ENCODE measurements around the gene CABP4. TPM values are rescaled to one million over a fixed set of nuclear protein-coding genes. Genes with fewer than 3 reads are reported as not detected.
A peak's percentile ranks its signal among the peaks of the same experiment; 100 is the strongest.

CABP4 gene
- total RNA-seq, 2 donors from 2014 or later = 5.3 to 5.7 TPM

- no peaks in the 10 kb centered on the region for H3K27me3 ChIP-seq (replicated peaks; ENCODE audit: insufficient read depth)
- ATAC-seq (ENCODE audit: insufficient number of reproducible peaks, low FRiP score, low read depth) (no peak), DNase-seq (ENCODE audit: low spot score) (no peak)
- no peak for TF ChIP-seq CTCF (IDR thresholded peaks at IDR 0.05)
- peaks cover 21 to 44% of the 10 kb centered on the region in 2 donors for H3K4me1 ChIP-seq (ENCODE audit: control insufficient read depth in 1 of 2, low read depth in 2 of 2)
- no peak overlapping the region for H3K27ac ChIP-seq
- no peaks in the 10 kb centered on the region for H3K36me3 ChIP-seq
- no peaks in the 10 kb centered on the region for H3K9me3 ChIP-seq
- peak overlapping the region; percentile 75 for H3K4me3 ChIP-seq
Observed at GRCh38 chr11:67503119-67504004, 48.2 kb downstream of the CABP4 start.

GRCh38 chr11:67504005-67504949 is 49.1 kb downstream of the CABP4 start:
- H3K27ac ChIP-seq = peak overlapping the region; percentile 96 to 98
- TF ChIP-seq CTCF (IDR thresholded peaks at IDR 0.05) = no peak
- H3K9me3 ChIP-seq = no peaks in the 10 kb centered on the region
- H3K4me1 ChIP-seq (ENCODE audit: control insufficient read depth in 1 of 2, low read depth in 2 of 2) = peaks cover 21 to 50% of the 10 kb centered on the region in 2 donors
- DNase-seq (ENCODE audit: low spot score) (no peak), ATAC-seq (ENCODE audit: insufficient number of reproducible peaks, low FRiP score, low read depth) (no peak)
- peak overlapping the region; percentile 75 for H3K4me3 ChIP-seq
- H3K27me3 ChIP-seq (replicated peaks; ENCODE audit: insufficient read depth) = no peaks in the 10 kb centered on the region
- H3K36me3 ChIP-seq = no peaks in the 10 kb centered on the region

GRCh38 chr11:67504950-67505581 is 49.9 kb downstream of the CABP4 start, which contains the start of gene PITPNM1:
TSS of gene PITPNM1 (minus strand) at chr11:67505363. CDS start at chr11:67504180, 1,183 bp downstream.
- DNase-seq (ENCODE audit: low spot score) (no peak), ATAC-seq (ENCODE audit: insufficient number of reproducible peaks, low FRiP score, low read depth) (no peak)
- peak within 1 kb of the TSS; percentile 84 for H3K4me3 ChIP-seq
- no peak for TF ChIP-seq CTCF (IDR thresholded peaks at IDR 0.05)
- no peaks in the 10 kb centered on the region for H3K27me3 ChIP-seq (replicated peaks; ENCODE audit: insufficient read depth)
- H3K27ac ChIP-seq = peak within 1 kb of the TSS; percentile 96 to 98
- no peaks in the 10 kb centered on the region for H3K9me3 ChIP-seq
- peaks cover 21 to 50% of the 10 kb centered on the region in 2 donors for H3K4me1 ChIP-seq (ENCODE audit: control insufficient read depth in 1 of 2, low read depth in 2 of 2)
- no peaks in the 10 kb centered on the region for H3K36me3 ChIP-seq

- peak; percentile 40 for ATAC-seq (ENCODE audit: insufficient number of reproducible peaks, low FRiP score, low read depth)
- peak overlapping the region; percentile 84 for H3K4me3 ChIP-seq
- peaks cover 21 to 50% of the 10 kb centered on the region in 2 donors for H3K4me1 ChIP-seq (ENCODE audit: control insufficient read depth in 1 of 2, low read depth in 2 of 2)
- no peaks in the 10 kb centered on the region for H3K9me3 ChIP-seq
- no peaks in the 10 kb centered on the region for H3K27me3 ChIP-seq (replicated peaks; ENCODE audit: insufficient read depth)
- peak; percentile 83 for DNase-seq (ENCODE audit: low spot score)
- TF ChIP-seq CTCF (IDR thresholded peaks at IDR 0.05) = peak; percentile 98
- H3K27ac ChIP-seq = peak overlapping the region; percentile 96 to 98
- no peaks in the 10 kb centered on the region for H3K36me3 ChIP-seq
Observed at GRCh38 chr11:67505605-67506396, 50.6 kb downstream of the CABP4 start.
